ENCODE measurements around the gene FAM180B.
A peak's percentile ranks its signal among the peaks of the same experiment; 100 is the strongest.
"Not testable (repeated sequence)": the region's sequence is repeated elsewhere in the genome, so short reads cannot be mapped to it uniquely, and the experiment has no call there.

FAM180B gene

GRCh38 chr11:47599902-47600301, 13.4 kb downstream of the FAM180B start:
- no peak for DNase-seq

GRCh38 chr11:47603295-47603694, 16.8 kb downstream of the FAM180B start:
- no peak for DNase-seq

DNA sequence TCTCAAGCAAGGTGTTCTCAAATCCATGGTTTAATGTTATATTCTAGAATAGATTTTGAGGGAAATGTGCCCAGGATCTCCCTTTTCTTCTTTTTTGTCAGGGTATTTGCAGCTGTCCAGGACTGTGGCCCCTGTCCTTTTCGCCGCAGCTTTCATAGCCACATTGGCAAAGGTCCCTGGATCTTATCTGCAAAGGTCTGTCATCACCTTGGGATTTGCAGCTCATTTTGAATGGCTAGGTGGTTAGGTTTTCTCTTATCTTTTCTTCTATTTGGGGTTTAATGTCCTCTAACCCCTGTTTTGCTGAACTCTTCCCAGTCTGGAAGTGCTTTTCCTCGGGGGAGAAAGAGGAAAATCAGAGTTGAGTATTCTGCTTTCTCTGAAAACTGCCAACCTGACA, 19.4 kb downstream of the FAM180B start:
- DNase-seq: no peak

- DNase-seq: no peak
These were observed 20.3 kb downstream of the FAM180B start for GRCh38 chr11:47606731-47607130.

GRCh38 chr11:47607380-47607779, 20.9 kb downstream of the FAM180B start:
- DNase-seq: no peak

GRCh38 chr11:47609675-47610074, 23.2 kb downstream of the FAM180B start:
- DNase-seq: no peak

DNA sequence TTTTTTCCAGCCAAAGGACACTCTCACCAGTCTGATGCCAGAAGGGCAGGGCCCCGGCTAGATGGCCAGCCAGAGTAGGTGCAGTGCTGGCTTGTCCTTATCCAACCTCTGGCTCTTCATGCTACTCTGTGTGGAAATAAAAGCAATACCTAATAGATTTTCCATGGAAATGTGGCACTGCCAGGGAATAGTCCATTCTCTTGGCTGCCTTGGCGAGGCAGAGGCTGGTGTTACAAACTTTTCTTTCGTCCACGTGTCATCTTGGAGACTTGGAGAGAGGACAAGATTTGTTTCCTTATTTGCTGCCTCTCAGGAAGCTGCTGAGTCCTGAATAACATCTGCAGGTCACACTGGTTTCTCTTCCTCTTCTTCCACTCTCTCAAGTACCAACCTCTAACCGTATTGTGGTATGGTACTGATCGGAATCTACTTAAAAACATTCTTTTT, 24.9 kb downstream of the FAM180B start:
- DNase-seq: no peak

- no peak for DNase-seq
These were observed 28.8 kb downstream of the FAM180B start for GRCh38 chr11:47615249-47615648.

DNA sequence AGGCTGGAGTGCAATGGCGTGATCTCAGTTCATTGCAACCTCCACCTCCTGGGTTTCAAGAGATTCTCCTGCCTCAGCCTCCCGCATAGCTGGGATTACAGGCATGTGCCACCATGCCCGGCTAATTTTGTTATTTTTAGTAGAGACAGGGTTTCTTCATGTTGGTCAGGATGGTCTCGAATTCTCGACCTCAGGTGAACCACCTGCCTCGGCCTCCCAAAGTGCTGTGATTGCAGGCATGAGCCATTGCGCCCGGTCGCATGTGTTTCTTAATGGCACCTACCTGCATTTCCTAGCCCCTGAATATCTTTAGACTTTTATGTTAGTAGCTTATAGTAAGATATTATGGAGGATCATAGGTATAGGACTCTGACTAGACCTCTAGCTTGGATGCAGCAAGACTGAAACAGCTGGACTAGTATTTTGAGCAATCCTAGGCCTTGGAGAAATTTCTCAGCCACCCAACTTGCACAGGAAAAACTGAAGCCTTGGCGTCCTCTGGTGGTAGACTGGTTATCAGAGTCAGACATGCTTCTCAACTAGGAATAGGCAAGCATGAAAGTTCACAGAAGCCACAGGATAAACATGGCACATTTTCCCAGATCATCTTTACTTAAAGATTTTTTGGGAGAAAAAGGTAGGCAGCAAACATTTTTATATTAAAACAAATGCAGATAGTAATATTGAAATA, 30.4 kb downstream of the FAM180B start:
- DNase-seq: peak; percentile 2 to 39

DNA sequence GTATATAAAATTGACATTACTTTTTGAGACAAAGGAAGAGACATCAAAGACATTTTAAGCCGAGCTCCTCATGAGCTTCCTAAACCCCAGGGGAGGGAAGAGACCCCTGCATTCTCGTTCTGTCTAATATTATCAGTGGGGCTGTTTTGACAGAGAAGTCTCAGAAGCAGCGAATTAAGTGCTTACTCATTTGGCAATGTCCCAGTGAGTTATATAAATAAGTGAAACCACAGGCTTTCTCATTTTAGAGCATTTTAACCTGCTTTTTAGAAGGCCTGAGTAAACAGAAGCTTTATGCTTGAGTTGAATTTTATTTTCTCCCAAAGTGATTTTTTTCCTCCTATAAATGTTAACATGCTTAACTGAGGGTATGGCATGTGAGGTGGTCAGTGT, 30.9 kb downstream of the FAM180B start:
- no peak for DNase-seq

DNA sequence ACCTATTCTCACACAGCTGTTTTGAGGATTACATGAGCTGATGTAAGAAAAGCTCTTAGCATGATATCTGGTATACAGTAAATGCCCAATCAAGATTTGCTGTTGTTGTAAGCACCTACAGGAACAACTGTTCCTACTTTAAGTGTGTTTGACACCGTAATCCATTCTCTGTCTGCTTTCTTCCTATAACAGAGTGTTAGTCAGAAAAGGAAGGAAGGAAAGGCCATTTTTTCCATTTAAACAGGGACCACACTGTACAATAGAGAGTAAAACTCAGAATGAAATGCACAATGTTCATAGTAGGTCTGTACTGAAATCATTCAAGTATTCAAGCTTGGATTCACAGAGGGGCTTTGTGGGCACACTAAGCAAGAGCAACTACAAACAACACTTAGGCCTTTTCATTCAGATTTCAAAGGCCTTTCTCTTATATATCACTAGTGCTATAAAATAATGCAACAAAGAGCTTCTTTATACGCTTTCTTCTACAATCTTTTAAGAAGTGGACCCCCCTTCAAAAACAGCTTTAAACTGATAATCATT, 34.4 kb downstream of the FAM180B start:
- DNase-seq: no peak

GRCh38 chr11:47626234-47626633, 39.8 kb downstream of the FAM180B start:
- no peak for DNase-seq

- DNase-seq: no peak
These were observed 41.5 kb downstream of the FAM180B start for GRCh38 chr11:47628026-47628425.

DNA sequence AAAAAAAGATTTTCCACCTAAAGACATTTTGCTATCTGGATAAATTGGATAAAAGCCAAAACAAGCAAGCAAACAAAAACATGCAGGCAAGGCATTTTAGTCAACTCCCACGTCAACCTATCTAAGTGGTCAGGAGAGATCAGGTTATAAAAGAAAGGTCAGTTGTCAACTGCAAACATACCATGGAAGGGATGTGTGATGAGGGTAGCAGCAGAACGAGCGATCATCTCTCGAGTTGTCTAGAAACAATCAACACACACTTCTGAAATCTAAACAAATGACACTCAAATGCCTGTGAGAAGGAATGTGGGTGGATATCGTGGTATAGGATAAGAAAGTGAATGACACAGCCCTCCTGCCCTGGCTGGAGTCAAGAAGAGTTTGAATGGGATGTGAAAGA, 45.0 kb downstream of the FAM180B start:
- DNase-seq: no peak

GRCh38 chr11:47636331-47636730, 49.9 kb downstream of the FAM180B start:
- not testable (repeated sequence) for DNase-seq
